GM18526 (cell line): ENCODE measurements around the gene DISC1.

ENCODE experiments used
- POLR2A ChIP-seq: IDR thresholded peaks from 3 replicates; pipeline ENCODE4 v1.6.1; 2011; ENCODE audit not compliant: insufficient read length; ENCODE audit errors: extremely low read depth

The DISC1 gene

GRCh38 chr1:232029315-232029714, 402.7 kb downstream of the DISC1 start:
- TF ChIP-seq POLR2A = no peak

GRCh38 chr1:232031156-232031555, 404.6 kb downstream of the DISC1 start:
- TF ChIP-seq POLR2A = no peak

GRCh38 chr1:232033285-232033684, 406.7 kb downstream of the DISC1 start:
- TF ChIP-seq POLR2A = no peak

- no peak for TF ChIP-seq POLR2A
Observed at GRCh38 chr1:232034556-232034955, 408.0 kb downstream of the DISC1 start.

GRCh38 chr1:232036181-232036933, 409.8 kb downstream of the DISC1 start:
- no peak for TF ChIP-seq POLR2A

GRCh38 chr1:232037774-232038388, 411.3 kb downstream of the DISC1 start:
- TF ChIP-seq POLR2A = no peak

GRCh38 chr1:232038706-232039677, 412.4 kb downstream of the DISC1 start:
- TF ChIP-seq POLR2A = no peak

- TF ChIP-seq POLR2A = no peak
Observed at GRCh38 chr1:232040260-232040659, 413.7 kb downstream of the DISC1 start.

- no peak for TF ChIP-seq POLR2A
Observed at GRCh38 chr1:232044728-232045127, 418.1 kb downstream of the DISC1 start.

- TF ChIP-seq POLR2A = no peak
Observed at GRCh38 chr1:232045139-232045994, 418.8 kb downstream of the DISC1 start.

- no peak for TF ChIP-seq POLR2A
Observed at GRCh38 chr1:232046451-232047306, 420.1 kb downstream of the DISC1 start.

- TF ChIP-seq POLR2A = no peak
Observed at GRCh38 chr1:232047473-232047872, 420.9 kb downstream of the DISC1 start.

- no peak for TF ChIP-seq POLR2A
Observed at GRCh38 chr1:232048481-232048880, 421.9 kb downstream of the DISC1 start.

- TF ChIP-seq POLR2A = no peak
Observed at GRCh38 chr1:232049335-232049734, 422.7 kb downstream of the DISC1 start.
